ENCODE results near the gene SLIT3.

SLIT3 gene

GRCh38 chr5:168950241-168950951, 350.5 kb downstream of the SLIT3 start:
- no peak for DNase-seq

GRCh38 chr5:168948746-168949145, 352.2 kb downstream of the SLIT3 start:
- DNase-seq, result no peak

GRCh38 chr5:168947212-168947868, 353.6 kb downstream of the SLIT3 start:
- DNase-seq, result peak; percentile 18 to 28

- peak in 1 of 2 donors; percentile 4 for DNase-seq
Measured at GRCh38 chr5:168946363-168946762, 354.6 kb downstream of the SLIT3 start.

GRCh38 chr5:168944004-168944403, 356.9 kb downstream of the SLIT3 start:
- DNase-seq, result no peak

- no peak for DNase-seq
Measured at GRCh38 chr5:168943091-168943884, 357.7 kb downstream of the SLIT3 start.

GRCh38 chr5:168941901-168942300, 359.0 kb downstream of the SLIT3 start:
- DNase-seq, result no peak

GRCh38 chr5:168940712-168941111, 360.2 kb downstream of the SLIT3 start:
- DNase-seq, result no peak

- no peak for DNase-seq
Measured at GRCh38 chr5:168939887-168940544, 360.9 kb downstream of the SLIT3 start.

GRCh38 chr5:168939156-168939800, 361.7 kb downstream of the SLIT3 start:
- DNase-seq, result no peak

GRCh38 chr5:168936511-168936910, 364.4 kb downstream of the SLIT3 start:
- no peak for DNase-seq

- no peak for DNase-seq
Measured at GRCh38 chr5:168935183-168935582, 365.8 kb downstream of the SLIT3 start.

GRCh38 chr5:168934169-168934568, 366.8 kb downstream of the SLIT3 start:
- no peak for DNase-seq

- no peak for DNase-seq
Measured at GRCh38 chr5:168932400-168933189, 368.3 kb downstream of the SLIT3 start.

GRCh38 chr5:168931638-168932345, 369.1 kb downstream of the SLIT3 start:
- DNase-seq, result peak; percentile 63 to 80

GRCh38 chr5:168929656-168930055, 371.3 kb downstream of the SLIT3 start:
- no peak for DNase-seq

- no peak for DNase-seq
Measured at GRCh38 chr5:168925160-168925559, 375.8 kb downstream of the SLIT3 start.

- no peak for DNase-seq
Measured at GRCh38 chr5:168921147-168921866, 379.6 kb downstream of the SLIT3 start.

- peak; percentile 90 to 92 for DNase-seq
Measured at GRCh38 chr5:168920019-168920810, 380.7 kb downstream of the SLIT3 start.
